ENCODE measurements around the gene RACK1.

DNA sequence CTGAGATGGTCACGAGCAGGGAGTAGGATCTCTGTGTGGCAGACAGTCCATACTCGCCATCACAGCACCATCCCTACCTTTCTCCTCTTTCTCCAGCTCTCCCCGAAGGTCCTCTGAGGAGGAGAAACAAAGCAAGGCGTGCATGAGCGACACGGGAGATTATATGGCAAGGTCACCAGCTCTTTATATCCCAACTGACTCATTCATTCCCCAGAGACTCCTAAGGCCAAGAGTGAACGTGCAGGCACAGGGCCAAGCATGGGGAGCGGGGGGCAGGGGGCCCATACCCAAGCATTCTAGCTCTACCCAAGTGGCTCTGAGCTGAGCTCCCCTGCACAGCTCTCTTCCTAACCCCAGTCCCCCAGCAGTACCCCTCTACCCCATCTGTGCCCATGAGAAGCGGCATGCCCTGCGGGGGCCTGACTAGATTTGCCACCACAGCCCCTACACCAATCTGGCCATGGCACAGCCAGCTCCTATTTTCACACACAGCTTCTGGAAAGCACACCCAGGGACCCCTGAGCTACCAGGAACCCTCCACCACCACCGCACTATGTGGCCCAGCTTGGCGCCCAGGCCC lies 45.5 kb downstream of the RACK1 start:
- TF ChIP-seq POLR2AphosphoS5 (IDR thresholded peaks at IDR 0.05; ENCODE audit: low read depth, low read length) (no peak), POLR2A (IDR thresholded peaks at IDR 0.05; ENCODE audit: low read depth, low read length) (no peak), TAF1 (IDR thresholded peaks at IDR 0.05; ENCODE audit: borderline replicate concordance, low read depth, low read length) (no peak)
